HepG2 (cell line): ENCODE data around the gene NSFL1C. TPM values are rescaled to one million over a fixed set of nuclear protein-coding genes. Genes with fewer than 3 reads are reported as not detected.

Experiments
- BCL6 ChIP-seq: IDR thresholded peaks from 2 replicates; pipeline ENCODE4 v1.6.1; 2016; ENCODE audit warnings: missing genetic modification reagents, missing compliant biosample characterization
- CBFB ChIP-seq: sonication (generic); formaldehyde crosslinking; IDR thresholded peaks from 2 replicates; pipeline ENCODE4 v1.4.0; 2020; ENCODE audit warnings: missing genetic modification reagents
- E2F2 ChIP-seq: sonication (generic); formaldehyde crosslinking; IDR thresholded peaks from 2 replicates; pipeline ENCODE4 v1.4.0; 2020; ENCODE audit warnings: missing genetic modification reagents, borderline replicate concordance
- HDAC1 ChIP-seq: sonication (generic); formaldehyde crosslinking; IDR thresholded peaks from 2 replicates; pipeline ENCODE4 v1.5.1; 2020; ENCODE audit warnings: mild to moderate bottlenecking, missing genetic modification reagents
- MIXL1 ChIP-seq: IDR thresholded peaks from 2 replicates; pipeline ENCODE4 v1.6.1; 2016
- MTF1 ChIP-seq: sonication (generic); formaldehyde crosslinking; IDR thresholded peaks from 2 replicates; pipeline ENCODE4 v1.5.0; 2020; ENCODE audit warnings: missing genetic modification reagents
- NONO ChIP-seq, 2 experiments: fragments of 450-650 bp in 1 of 2; sonication (generic) in 1 of 2; formaldehyde crosslinking in 1 of 2; IDR thresholded peaks in 1 of 2; conservative IDR thresholded peaks in 1 of 2; 2 replicates each; pipeline versions ENCODE4 v1.6.1 to v1.8.0; 2017 to 2022; ENCODE audit warnings: mild to moderate bottlenecking in 1 of 2, missing genetic modification reagents in 1 of 2, moderate library complexity in 1 of 2
- NR2F1 ChIP-seq, 2 experiments: fragments of 450-650 bp in 1 of 2; formaldehyde crosslinking in 1 of 2; IDR thresholded peaks; 2 replicates each; pipeline versions ENCODE4 v1.5.0 to v1.6.1; 2016 to 2020; ENCODE audit warnings: mild to moderate bottlenecking in 1 of 2, missing compliant biosample characterization in 1 of 2, missing genetic modification reagents in 1 of 2, moderate library complexity in 1 of 2
- NR2F6 ChIP-seq, 2 experiments: IDR thresholded peaks; 2 replicates each; pipeline ENCODE4 v1.6.1; 2016; ENCODE audit warnings: antibody characterized with exemption in 1 of 2, mild to moderate bottlenecking in 1 of 2
- PBX2 ChIP-seq: IDR thresholded peaks from 2 replicates; pipeline ENCODE4 v1.6.1; 2016; ENCODE audit warnings: control low read depth
- RCOR2 ChIP-seq: IDR thresholded peaks from 2 replicates; pipeline ENCODE4 v1.6.1; 2016; ENCODE audit warnings: missing biosample characterization, missing genetic modification reagents
- RFX3 ChIP-seq: IDR thresholded peaks from 2 replicates; pipeline ENCODE4 v1.6.1; 2016; ENCODE audit warnings: missing biosample characterization, missing genetic modification reagents
- SKI ChIP-seq: fragments of 450-650 bp; IDR thresholded peaks from one replicate; pipeline ENCODE4 v1.6.1; 2018; ENCODE audit warnings: mild to moderate bottlenecking; ENCODE audit not compliant: partially characterized antibody
- TERF1 ChIP-seq: sonication (generic); formaldehyde crosslinking; IDR thresholded peaks from 2 replicates; pipeline ENCODE4 v1.8.0; 2022; ENCODE audit warnings: mild to moderate bottlenecking, missing genetic modification reagents, moderate library complexity
- TFDP1 ChIP-seq: IDR thresholded peaks from 2 replicates; pipeline ENCODE4 v1.6.1; 2016; ENCODE audit warnings: missing compliant biosample characterization, missing genetic modification reagents, borderline replicate concordance
- THAP11 ChIP-seq: IDR thresholded peaks from 2 replicates; pipeline ENCODE4 v1.6.1; 2016; ENCODE audit warnings: missing biosample characterization, missing genetic modification reagents
- ZNF234 ChIP-seq: sonication (generic); formaldehyde crosslinking; conservative IDR thresholded peaks from 2 replicates; pipeline ENCODE4 v1.5.1; 2020; ENCODE audit warnings: mild to moderate bottlenecking, missing genetic modification reagents
- polyA plus RNA-seq, 8 experiments: library from polyadenylated mRNA; depleted of rRNA in 3 of 8; stranded (reverse) in 7 of 8; unstranded in 1 of 8; fragments of >200 nt; fragmentation: Illumina TruSeq in 4 of 8; extraction: Trizol in 4 of 8; gene quantifications; 2 replicates each; pipeline versions ENCODE4 v1.2.1 to v1.2.3, GENCODE V29; 2011 to 2016; ENCODE audit warnings: low read depth in 4 of 8, missing spikeins in 1 of 8, mixed read lengths in 1 of 8; ENCODE audit not compliant: insufficient read depth in 1 of 8
- total RNA-seq, 5 experiments: library from RNA; depleted of rRNA; stranded (reverse); fragments of >200 nt; fragmentation: Illumina TruSeq; extraction: Trizol; gene quantifications; 2 replicates each; pipeline ENCODE4 v1.2.3, GENCODE V29; 2016; ENCODE audit warnings: low read depth in 1 of 5
- TF ChIP-seq, protein P1 (sequence below): sonication (generic); formaldehyde crosslinking; IDR thresholded peaks from 2 replicates; pipeline ENCODE4 v1.8.0; 2023; ENCODE audit warnings: mild to moderate bottlenecking, missing genetic modification reagents
- TF ChIP-seq, protein P2 (sequence below): sonication (generic); formaldehyde crosslinking; IDR thresholded peaks from 2 replicates; pipeline ENCODE4 v1.9.0; 2022; ENCODE audit warnings: low read depth, missing genetic modification reagents
- TF ChIP-seq, protein P3 (sequence below): sonication (generic); formaldehyde crosslinking; IDR thresholded peaks from 2 replicates; pipeline ENCODE4 v1.4.0; 2020; ENCODE audit warnings: missing genetic modification reagents

NSFL1C gene
- total and polyA plus RNA-seq, 2 of the 13 experiments (the other 11 are each of a cell fraction or from before 2014, with no cell fraction given) = 22.9 to 62.7 TPM

DNA sequence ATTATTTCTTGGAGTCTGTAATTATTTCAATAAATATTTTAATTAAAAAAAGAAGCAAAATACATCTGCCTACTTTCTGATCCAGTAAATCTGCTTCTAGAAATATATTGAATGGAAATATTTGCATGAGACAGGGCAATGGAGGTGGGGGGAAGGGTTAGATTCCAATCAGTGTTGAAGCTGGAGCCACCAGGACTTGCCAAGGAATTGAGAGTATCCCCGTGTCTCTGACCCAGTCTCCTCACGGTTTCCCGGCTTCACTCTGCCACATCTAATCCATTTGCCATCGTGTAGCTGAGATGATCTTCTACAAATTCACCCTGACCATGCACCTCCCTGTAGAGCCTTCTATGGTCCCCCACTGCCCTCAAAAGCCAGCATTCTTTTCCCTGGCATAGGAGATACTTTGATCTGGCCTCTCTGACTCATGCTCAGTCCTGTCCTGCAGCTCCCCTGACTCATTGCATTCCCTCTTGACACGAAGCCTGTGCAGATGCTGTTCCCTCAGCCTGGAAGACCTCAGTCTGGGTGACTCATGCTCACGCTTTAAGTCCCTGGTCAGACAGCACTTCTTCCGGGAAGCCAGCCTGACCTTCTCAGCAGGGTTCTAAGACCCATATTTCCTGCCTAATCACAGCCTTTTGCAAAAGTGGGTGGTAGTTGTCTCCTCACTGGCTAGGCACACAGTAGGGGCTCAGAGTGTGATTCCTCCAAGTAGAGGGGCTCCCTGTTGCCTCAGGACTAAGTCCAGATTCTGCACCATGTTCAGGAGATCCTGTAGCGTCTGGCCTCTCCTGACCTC lies 50.8 kb downstream of the NSFL1C start (continued):
- TF ChIP-seq, protein P1, sequence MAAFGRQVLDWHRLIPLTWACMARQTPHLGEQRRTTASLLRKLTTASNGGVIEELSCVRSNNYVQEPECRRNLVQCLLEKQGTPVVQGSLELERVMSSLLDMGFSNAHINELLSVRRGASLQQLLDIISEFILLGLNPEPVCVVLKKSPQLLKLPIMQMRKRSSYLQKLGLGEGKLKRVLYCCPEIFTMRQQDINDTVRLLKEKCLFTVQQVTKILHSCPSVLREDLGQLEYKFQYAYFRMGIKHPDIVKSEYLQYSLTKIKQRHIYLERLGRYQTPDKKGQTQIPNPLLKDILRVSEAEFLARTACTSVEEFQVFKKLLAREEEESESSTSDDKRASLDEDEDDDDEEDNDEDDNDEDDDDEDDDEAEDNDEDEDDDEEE (CRISPR knock-in tag) = no peak
- TF ChIP-seq PBX2 = peak; percentile 19; the same call in 1 of the 2 replicates
- peak; percentile 91 for TF ChIP-seq SKI
- no peak for TF ChIP-seq MTF1 (CRISPR knock-in tag)
- peak; percentile 98 for TF ChIP-seq RCOR2
- 0 out of 2 replicates have a peak, but pooled peaks have one; percentile 32 for TF ChIP-seq NR2F6 (IDR thresholded peaks at IDR 0.05)
- TF ChIP-seq NR2F6 (CRISPR knock-in tag; IDR thresholded peaks at IDR 0.05) = peak; percentile 81
- no peak for TF ChIP-seq ZNF234 (CRISPR knock-in tag)
- TF ChIP-seq, protein P2, sequence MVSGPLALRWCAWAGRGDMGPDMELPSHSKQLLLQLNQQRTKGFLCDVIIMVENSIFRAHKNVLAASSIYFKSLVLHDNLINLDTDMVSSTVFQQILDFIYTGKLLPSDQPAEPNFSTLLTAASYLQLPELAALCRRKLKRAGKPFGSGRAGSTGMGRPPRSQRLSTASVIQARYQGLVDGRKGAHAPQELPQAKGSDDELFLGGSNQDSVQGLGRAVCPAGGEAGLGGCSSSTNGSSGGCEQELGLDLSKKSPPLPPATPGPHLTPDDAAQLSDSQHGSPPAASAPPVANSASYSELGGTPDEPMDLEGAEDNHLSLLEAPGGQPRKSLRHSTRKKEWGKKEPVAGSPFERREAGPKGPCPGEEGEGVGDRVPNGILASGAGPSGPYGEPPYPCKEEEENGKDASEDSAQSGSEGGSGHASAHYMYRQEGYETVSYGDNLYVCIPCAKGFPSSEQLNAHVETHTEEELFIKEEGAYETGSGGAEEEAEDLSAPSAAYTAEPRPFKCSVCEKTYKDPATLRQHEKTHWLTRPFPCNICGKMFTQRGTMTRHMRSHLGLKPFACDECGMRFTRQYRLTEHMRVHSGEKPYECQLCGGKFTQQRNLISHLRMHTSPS (CRISPR knock-in tag) = peak; percentile 93; the same call in 1 of the 2 replicates
- TF ChIP-seq BCL6 (CRISPR knock-in tag) = peak; percentile 28; the same call in 1 of the 2 replicates
- peak; percentile 2; the same call in 1 of the 2 replicates for TF ChIP-seq RFX3
- TF ChIP-seq TFDP1 (CRISPR knock-in tag) = no peak
- TF ChIP-seq NONO (IDR thresholded peaks at IDR 0.05) = peak; percentile 94; the same call in 1 of the 2 replicates
- no peak for TF ChIP-seq NONO (CRISPR knock-in tag; conservative IDR thresholded peaks at IDR 0.05)
- no peak for TF ChIP-seq TERF1 (CRISPR knock-in tag)
- no peak for TF ChIP-seq MIXL1 (CRISPR knock-in tag)
- TF ChIP-seq NR2F1 (CRISPR knock-in tag; IDR thresholded peaks at IDR 0.05) = peak; percentile 67 to 73
- TF ChIP-seq, protein P3, sequence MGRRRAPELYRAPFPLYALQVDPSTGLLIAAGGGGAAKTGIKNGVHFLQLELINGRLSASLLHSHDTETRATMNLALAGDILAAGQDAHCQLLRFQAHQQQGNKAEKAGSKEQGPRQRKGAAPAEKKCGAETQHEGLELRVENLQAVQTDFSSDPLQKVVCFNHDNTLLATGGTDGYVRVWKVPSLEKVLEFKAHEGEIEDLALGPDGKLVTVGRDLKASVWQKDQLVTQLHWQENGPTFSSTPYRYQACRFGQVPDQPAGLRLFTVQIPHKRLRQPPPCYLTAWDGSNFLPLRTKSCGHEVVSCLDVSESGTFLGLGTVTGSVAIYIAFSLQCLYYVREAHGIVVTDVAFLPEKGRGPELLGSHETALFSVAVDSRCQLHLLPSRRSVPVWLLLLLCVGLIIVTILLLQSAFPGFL (CRISPR knock-in tag) = no peak
- TF ChIP-seq CBFB (CRISPR knock-in tag) = no peak
- peak; percentile 83 for TF ChIP-seq HDAC1 (CRISPR knock-in tag)
- TF ChIP-seq THAP11 (CRISPR knock-in tag) = peak; percentile 79
- no peak for TF ChIP-seq E2F2
